HG03378 (cell line): ENCODE data around the gene POGLUT2.

Experiments
- ATAC-seq: cut with Tn5 transposase; IDR thresholded peaks from one replicate; pipeline ENCODE4 v1.9.1; 2021; ENCODE audit warnings: mild to moderate bottlenecking, moderate library complexity; ENCODE audit not compliant: unreplicated experiment

POGLUT2 gene

GRCh38 chr13:102798581-102799425 lies at the start of gene POGLUT2, which contains the start of gene BIVM:
Gene POGLUT2 (minus strand): TSS chr13:102798976. CDS start chr13:102798670, 306 bp downstream.
Gene BIVM (plus strand): TSS chr13:102799119. CDS start chr13:102807268, 8,149 bp downstream.
- peak; percentile 87 for ATAC-seq

GRCh38 chr13:102847272-102848234 lies 48.8 kb upstream of the POGLUT2 start:
- ATAC-seq, result peak; percentile 24

GRCh38 chr13:102846261-102847015 lies 47.7 kb upstream of the POGLUT2 start:
- peak; percentile 34 for ATAC-seq

GRCh38 chr13:102845630-102846260 lies 47.0 kb upstream of the POGLUT2 start, which contains the start of gene ERCC5:
Gene ERCC5 (plus strand): TSS chr13:102846032. CDS start chr13:102846267, 235 bp downstream.
- ATAC-seq, result peak; percentile 85

- ATAC-seq, result peak; percentile 24
Measured at GRCh38 chr13:102845289-102845629, 46.5 kb upstream of the POGLUT2 start.

GRCh38 chr13:102839462-102839861 lies 40.7 kb upstream of the POGLUT2 start:
- no peak for ATAC-seq

- ATAC-seq, result no peak
Measured at GRCh38 chr13:102838982-102839381, 40.2 kb upstream of the POGLUT2 start.

- ATAC-seq, result no peak
Measured at GRCh38 chr13:102838273-102838672, 39.5 kb upstream of the POGLUT2 start.

- ATAC-seq, result no peak
Measured at GRCh38 chr13:102836471-102836870, 37.7 kb upstream of the POGLUT2 start.

- ATAC-seq, result no peak
Measured at GRCh38 chr13:102830646-102831045, 31.9 kb upstream of the POGLUT2 start.

GRCh38 chr13:102825921-102826706 lies 27.3 kb upstream of the POGLUT2 start:
- ATAC-seq, result no peak

- no peak for ATAC-seq
Measured at GRCh38 chr13:102825400-102825799, 26.6 kb upstream of the POGLUT2 start.

- no peak for ATAC-seq
Measured at GRCh38 chr13:102817907-102818306, 19.1 kb upstream of the POGLUT2 start.

- ATAC-seq, result no peak
Measured at GRCh38 chr13:102817241-102817640, 18.5 kb upstream of the POGLUT2 start.

- no peak for ATAC-seq
Measured at GRCh38 chr13:102816708-102817107, 17.9 kb upstream of the POGLUT2 start.

GRCh38 chr13:102815788-102816187 lies 17.0 kb upstream of the POGLUT2 start:
- no peak for ATAC-seq

GRCh38 chr13:102814793-102815192 lies 16.0 kb upstream of the POGLUT2 start:
- no peak for ATAC-seq

GRCh38 chr13:102814025-102814607 lies 15.3 kb upstream of the POGLUT2 start:
- no peak for ATAC-seq
